Hindlimb muscle (tissue), 1 donor: ENCODE data around the gene PACRG. TPM values are rescaled to one million over a fixed set of nuclear protein-coding genes. Genes with fewer than 3 reads are reported as not detected.

Source experiments
- DNase-seq: peaks from one replicate; pipeline ENCODE4 v3.0.0-alpha.2; 2013
- polyA plus RNA-seq: library from polyadenylated mRNA; unstranded; fragments of 120-200 nt; gene quantifications from one replicate; pipeline ENCODE4 v1.2.1, GENCODE V29; 2013; ENCODE audit not compliant: insufficient read length

PACRG gene
- polyA plus RNA-seq, 1 donor: 1.7 TPM

DNA sequence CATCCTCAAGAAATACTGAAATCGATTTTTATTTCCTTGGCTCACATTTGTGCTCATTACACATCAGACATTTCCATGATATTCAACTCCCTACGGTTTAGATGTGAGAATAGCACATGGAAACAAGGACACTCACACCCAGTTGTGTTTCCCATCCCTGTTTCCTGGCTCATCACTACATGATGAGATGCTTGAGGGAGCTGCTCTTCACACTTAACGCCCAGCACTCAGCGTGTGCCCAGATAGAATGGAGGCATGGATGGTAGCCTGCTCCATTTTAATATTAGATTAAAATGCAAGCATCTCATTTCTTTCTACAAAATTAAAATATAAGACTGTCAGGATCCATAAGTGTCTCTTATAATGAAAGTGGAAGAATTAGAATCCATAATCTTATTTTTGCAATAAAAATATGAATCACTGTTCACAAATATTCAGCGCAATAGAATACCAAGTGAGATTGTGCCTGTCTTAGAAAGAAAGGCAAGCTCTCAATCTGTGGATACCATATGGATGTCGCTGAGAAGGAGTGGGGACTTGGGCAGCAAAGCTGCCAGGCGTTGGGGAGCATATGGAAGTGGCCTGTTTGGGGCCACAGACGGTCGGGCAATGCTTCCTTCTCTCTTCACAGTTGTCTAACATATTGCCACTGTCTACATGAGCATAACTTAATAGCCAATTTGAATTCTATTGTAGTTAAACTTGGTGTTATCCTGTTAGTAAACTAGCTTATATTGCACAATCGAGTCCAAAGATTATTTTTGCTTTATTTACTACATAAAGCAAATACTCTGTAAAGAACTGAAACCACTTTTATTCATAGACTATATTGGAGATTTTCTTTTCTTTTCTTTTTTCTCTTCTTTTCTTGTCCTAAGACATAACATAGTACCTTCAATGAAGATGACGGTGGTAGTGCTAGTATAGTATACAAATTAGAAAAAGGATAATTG, 479.9 kb downstream of the PACRG start:
- no peak for DNase-seq

- DNase-seq: no peak
Measured at GRCh38 chr6:163209005-163209404, 481.2 kb downstream of the PACRG start.

DNA sequence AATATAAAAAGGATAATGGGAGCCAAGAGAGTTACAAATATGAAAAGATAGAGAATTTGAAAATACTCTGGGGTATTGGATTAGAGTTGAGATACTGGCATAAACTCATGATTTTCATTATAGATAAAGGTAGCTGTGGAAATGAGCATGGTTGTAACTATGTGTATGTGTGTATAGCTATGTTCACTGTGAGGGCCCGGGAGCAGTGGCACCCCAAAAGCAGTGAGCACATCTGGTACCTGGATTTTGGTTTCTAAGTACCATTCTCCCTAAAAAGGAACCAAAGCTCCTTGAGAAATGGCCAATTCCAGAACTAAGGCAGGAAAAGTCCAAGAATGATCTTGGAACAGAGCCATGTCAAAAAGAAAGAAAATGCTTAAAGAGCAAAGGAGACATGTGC, 484.3 kb downstream of the PACRG start:
- no peak for DNase-seq

GRCh38 chr6:163214259-163214658, 486.5 kb downstream of the PACRG start:
- DNase-seq: no peak

GRCh38 chr6:163218361-163218894, 490.7 kb downstream of the PACRG start:
- DNase-seq: no peak

DNA sequence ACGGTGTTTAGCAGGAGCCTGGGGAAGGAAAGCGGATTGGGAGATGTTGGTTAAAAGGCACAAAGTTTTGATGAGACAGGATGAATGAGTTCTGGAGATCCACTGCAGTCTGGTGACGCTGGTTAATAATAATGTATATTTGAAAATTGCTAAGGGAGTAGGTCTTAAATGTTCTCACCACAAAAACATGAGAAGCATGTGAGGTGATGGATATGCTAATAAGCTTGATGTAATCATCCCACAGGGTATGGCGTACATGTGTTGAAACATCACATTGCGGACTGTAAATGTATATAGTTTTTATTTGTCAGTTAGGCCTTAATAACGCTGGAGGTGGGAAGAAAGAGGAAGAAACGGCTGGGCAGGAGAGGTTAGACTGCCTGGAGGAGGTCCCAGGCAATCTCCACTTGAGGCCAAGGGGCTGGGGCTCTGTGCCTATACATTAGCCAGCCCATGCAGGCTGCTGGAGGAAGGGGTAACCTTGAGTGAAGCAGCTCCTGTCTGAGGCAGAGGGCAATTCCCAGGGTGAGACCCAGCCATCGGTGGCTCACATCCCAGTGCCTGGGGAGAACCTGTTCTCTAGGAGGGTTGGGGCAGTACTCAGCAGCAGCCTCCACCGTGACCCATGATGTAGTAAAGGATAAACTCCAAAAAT, 498.5 kb downstream of the PACRG start:
- no peak for DNase-seq

GRCh38 chr6:163226836-163227485, 499.2 kb downstream of the PACRG start:
- no peak for DNase-seq

- no peak for DNase-seq
Measured at GRCh38 chr6:163228041-163228440, 500.3 kb downstream of the PACRG start.

DNA sequence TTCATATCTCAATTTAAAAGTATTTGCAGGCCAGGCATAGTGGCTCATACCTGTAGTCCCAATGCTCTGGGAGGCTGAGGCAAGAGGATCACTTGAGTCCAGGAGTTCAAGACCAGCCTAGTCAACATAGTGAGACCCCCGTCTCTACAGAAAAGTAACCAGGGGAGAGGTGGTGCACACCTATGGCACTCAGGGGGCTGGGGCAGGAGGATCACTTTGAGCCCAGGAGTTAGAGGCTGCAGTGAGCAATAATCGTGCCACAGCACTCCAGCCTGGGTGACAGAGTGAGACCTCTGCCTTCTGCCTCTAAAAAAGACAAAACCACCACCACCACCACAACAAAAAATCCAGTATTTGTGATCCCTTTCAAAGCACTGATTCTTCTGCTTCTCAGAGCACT, 501.3 kb downstream of the PACRG start:
- no peak for DNase-seq

GRCh38 chr6:163230901-163231300, 503.1 kb downstream of the PACRG start:
- no peak for DNase-seq

- DNase-seq: no peak
Measured at GRCh38 chr6:163231356-163232014, 503.7 kb downstream of the PACRG start.

DNA sequence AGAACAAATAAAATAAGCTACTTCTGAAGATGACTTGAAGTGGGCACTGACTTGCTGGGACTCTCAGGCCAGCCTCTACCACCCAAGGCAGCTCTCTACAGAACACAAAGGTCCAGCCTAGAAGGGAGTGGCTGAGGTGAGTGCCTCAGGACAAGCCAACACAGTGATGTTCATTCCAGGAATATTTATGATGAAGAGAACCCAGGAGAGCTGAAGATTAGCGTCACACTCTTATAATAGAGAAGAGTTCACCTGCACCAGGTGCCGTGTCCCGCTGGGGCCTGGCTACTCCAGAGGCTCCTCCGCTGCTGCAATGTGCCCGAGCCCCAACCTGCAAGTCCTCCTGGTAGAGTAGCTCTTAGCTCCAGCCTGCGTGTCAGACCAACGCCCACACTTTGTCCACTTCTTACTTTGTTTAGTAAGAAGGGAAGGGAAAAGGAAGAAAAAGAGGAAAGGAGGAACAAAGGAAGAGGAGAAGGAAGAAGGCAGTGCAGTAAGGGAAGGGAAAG, 504.3 kb downstream of the PACRG start:
- no peak for DNase-seq

DNA sequence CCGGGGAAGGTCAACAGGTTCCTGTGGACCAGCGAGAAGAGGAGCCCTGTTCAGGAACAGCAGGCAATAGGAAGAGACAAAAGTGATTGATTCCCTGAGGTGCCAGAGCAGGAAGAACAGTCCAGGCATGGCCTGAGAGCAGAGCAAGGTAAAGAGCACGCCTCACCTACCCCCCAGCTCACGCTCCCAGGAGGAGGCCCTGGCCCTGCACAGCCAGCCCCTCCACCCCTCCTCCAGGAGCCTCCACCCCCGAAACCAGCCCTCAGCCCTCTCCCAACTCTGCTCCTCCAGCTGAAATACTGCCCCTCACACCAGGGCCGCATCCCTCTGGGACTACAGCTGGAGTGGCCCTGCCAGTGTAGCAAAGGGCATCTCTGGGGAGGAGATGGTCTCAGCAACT, 504.9 kb downstream of the PACRG start:
- DNase-seq: no peak

DNA sequence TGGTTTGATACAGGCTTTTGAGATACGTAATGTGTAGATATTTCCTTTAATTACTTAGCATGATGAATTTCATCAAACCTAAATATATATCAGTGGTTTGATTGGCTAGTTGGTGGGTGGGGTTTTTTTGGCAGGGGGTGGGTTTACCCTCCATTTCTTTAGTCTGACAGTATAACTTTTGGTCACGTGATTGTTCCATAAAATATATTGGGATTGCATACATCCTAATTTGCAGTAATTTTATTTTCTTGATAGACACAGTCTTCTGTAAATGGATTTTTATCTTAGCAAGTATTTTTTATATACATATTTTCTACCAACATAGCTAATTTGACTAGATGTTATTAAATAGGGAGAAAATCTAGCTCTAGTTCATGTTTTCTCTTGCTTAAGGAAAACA, 509.3 kb downstream of the PACRG start:
- no peak for DNase-seq

DNA sequence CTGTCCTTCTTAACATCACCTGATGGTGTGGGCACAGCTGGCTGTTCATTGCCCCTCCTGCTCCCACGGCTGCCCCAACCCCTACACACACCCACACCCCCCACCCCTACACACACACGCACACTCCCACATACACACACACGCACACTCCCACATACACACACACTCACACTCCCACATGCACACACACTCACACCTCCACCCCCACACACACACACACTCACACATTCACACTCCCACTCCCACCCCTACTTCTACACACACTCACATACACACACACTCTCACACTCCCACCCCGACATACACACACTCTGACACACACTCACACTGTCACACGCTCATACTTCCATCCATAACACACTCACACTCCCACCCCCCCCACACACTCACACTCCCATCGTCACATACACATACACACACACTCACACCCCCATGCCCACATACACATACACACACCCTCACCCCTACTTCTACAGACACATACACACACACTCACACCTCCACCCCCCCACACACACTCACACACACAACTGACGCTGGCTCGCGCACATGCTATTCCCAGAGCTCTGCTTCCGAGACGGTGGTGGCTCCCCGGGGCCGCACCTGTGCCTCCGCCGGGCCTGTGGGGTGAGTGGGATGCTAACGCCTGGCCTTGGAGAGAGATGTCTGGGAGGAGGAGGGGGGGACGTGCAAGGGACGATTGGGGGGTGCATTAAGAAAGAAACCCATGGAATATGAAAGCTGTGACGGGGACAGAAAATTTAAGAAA, 512.0 kb downstream of the PACRG start:
- DNase-seq: no peak

DNA sequence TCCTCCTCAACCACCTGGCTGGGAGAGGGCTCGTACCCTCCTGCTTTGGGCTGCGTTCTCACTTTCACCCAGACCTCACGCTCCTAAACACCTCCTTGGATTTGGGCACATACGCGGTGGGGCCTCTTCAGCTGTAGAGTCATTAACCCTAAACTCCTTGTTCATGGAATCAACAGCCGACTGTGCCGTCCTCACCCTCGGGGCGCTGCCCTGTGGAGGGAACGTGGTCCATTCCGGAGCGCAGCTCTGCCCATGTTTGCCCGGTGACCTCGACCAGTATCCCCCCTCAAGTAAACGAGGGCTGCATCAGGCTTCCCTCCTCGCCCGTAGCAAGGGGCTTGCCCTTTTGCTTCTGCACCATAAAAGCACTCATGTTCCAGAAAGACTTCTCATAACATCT, 512.8 kb downstream of the PACRG start:
- no peak for DNase-seq

- DNase-seq: no peak
Measured at GRCh38 chr6:163241683-163242082, 513.9 kb downstream of the PACRG start.

DNA sequence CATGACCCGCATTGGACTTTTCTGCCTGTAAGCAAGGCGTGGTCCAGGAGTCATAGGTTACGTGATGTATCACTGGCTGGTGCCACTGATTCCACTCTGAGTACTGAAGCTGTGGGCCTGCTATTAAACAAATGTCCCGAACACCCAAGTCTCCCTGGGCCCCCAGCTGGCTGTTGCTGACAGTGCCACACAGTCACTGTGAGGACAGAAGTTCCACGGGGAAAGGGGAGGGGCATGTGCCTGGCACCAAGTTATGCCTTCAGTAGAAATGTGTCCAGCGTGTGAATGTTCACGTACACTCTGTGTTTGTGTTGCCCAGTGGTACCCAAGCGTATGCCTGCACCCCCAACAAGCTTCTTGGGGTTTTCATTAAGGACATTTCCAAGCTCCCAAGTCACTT, 515.3 kb downstream of the PACRG start:
- no peak for DNase-seq

DNA sequence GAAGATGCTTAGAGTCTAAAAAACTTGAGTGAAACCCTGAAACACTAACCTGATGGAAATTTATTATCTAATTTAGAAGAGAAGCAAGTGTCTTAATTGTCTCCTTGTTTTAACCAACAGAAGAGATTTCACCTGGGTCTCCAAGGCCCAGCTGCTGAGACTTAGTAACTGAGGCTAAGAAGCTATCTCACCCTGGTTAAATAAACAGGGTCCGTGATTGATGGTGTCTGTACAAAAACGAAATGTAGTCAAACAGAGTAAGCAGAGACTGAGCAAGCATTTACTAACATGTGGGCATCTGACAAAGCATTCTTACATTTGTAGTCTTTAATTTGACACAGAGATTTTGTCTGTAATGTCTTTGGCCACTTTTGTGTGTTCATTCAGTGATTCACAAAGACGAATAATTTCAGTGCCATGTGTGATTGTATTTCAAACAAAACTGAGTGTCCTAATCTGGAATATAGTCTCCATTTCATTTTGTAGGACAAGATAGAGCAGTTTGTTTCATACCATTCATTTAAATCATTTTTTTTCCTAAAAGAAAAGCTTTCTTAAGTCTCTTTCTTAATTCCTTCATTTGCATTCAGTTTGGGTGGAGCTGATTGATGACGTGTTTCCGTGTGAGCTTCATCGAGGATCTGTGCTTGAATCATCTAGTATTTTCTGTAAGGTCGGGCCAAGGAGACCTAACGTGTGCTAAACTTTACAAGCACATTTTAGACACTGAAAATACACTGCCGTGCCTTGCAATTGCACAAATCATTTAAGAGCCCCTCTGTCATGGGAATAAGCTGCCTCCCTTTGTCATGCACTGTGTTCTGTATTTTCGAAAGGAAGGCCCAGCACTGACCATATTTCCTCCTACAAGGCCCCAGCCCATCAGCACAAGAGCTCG, 516.2 kb downstream of the PACRG start:
- no peak for DNase-seq

GRCh38 chr6:163248051-163248450, 520.3 kb downstream of the PACRG start:
- DNase-seq: no peak
